Left hindlimb (tissue), 1 donor: ENCODE data around the gene CINP.
"Not testable (repeated sequence)": the region's sequence is repeated elsewhere in the genome, so short reads cannot be mapped to it uniquely, and the experiment has no call there.

Source experiments
- DNase-seq: peaks from one replicate; pipeline ENCODE4 v3.0.0-alpha.2; 2018

CINP gene

GRCh38 chr14:102319351-102320032, 43.2 kb downstream of the CINP start, which contains the start of gene ZNF839:
Gene ZNF839 (plus strand): TSS chr14:102319746. CDS start chr14:102319766, 20 bp downstream.
- peak; percentile 93 for DNase-seq

GRCh38 chr14:102318781-102319276, 43.9 kb downstream of the CINP start:
- DNase-seq, result no peak

GRCh38 chr14:102317564-102318248, 45.0 kb downstream of the CINP start:
- DNase-seq, result no peak

- peak; percentile 96 for DNase-seq
Measured at GRCh38 chr14:102316743-102317563, 45.7 kb downstream of the CINP start.

- peak; percentile 84 for DNase-seq
Measured at GRCh38 chr14:102316338-102316742, 46.4 kb downstream of the CINP start.

GRCh38 chr14:102315121-102315520, 47.6 kb downstream of the CINP start:
- DNase-seq, result no peak

- peak; percentile 86 for DNase-seq
Measured at GRCh38 chr14:102314242-102315011, 48.3 kb downstream of the CINP start.

GRCh38 chr14:102304611-102305506, 57.8 kb downstream of the CINP start, which contains the start of gene MOK:
Gene MOK (minus strand): TSS chr14:102305164. CDS start chr14:102304968, 196 bp downstream.
- peak; percentile 99 for DNase-seq

GRCh38 chr14:102303664-102304063, 59.0 kb downstream of the CINP start:
- no peak for DNase-seq

- not testable (repeated sequence) for DNase-seq
Measured at GRCh38 chr14:102298303-102299070, 64.2 kb downstream of the CINP start.
